ENCODE measurements around the gene DOC2A. TPM values are rescaled to one million over a fixed set of nuclear protein-coding genes. Genes with fewer than 3 reads are reported as not detected.

Gene DOC2A
- total and polyA plus RNA-seq, 2 experiments from 2014 or later, result 9.8 to 10.0 TPM

- H3K4me2 ChIP-seq, result no peak overlapping the region
- H3K36me3 ChIP-seq (ENCODE audit: insufficient read depth), result peaks cover 14% of the 10 kb centered on the region
- H3K4me1 ChIP-seq (ENCODE audit: insufficient read depth), result peaks cover 27% of the 10 kb centered on the region
- peaks cover 23% of the 10 kb centered on the region; the same call in 1 of the 2 replicates for H3F3A ChIP-seq (replicated peaks; ENCODE audit: low read depth)
- peaks cover 16% of the 10 kb centered on the region for H4K20me1 ChIP-seq (replicated peaks; ENCODE audit: insufficient read depth)
- H3K27ac ChIP-seq (ENCODE audit: low read depth), result no peak overlapping the region
- peaks cover 18% of the 10 kb centered on the region for H3K27me3 Mint-ChIP-seq (ENCODE audit: insufficient read depth, low read depth, poor library complexity)
- H3K36me3 Mint-ChIP-seq (ENCODE audit: low read depth), result peaks cover 41% of the 10 kb centered on the region
- H3K4me3 Mint-ChIP-seq, result no peak overlapping the region
- H3K4me1 Mint-ChIP-seq, result peaks cover 29% of the 10 kb centered on the region
- no peak for ATAC-seq
- H3K9me2 ChIP-seq (ENCODE audit: insufficient read depth), result peaks cover 4% of the 10 kb centered on the region; the same call in 1 of the 2 replicates
- H3K9me3 Mint-ChIP-seq, result peaks cover 21% of the 10 kb centered on the region
- TF ChIP-seq STAT1 (IDR thresholded peaks at IDR 0.05; ENCODE audit: unreplicated experiment) (no peak), JUNB (IDR thresholded peaks at IDR 0.05; ENCODE audit: unreplicated experiment) (no peak), CREB1 (CRISPR knock-in tag; IDR thresholded peaks at IDR 0.05; ENCODE audit: low read depth) (no peak), ZNF114 (CRISPR knock-in tag; IDR thresholded peaks at IDR 0.05) (no peak), EZH2 (IDR thresholded peaks at IDR 0.05; ENCODE audit: low read depth, unreplicated experiment) (no peak), NANOG (IDR thresholded peaks at IDR 0.05; ENCODE audit: borderline replicate concordance) (no peak), ETS1 (IDR thresholded peaks at IDR 0.05) (no peak)
- TF ChIP-seq, protein P1, sequence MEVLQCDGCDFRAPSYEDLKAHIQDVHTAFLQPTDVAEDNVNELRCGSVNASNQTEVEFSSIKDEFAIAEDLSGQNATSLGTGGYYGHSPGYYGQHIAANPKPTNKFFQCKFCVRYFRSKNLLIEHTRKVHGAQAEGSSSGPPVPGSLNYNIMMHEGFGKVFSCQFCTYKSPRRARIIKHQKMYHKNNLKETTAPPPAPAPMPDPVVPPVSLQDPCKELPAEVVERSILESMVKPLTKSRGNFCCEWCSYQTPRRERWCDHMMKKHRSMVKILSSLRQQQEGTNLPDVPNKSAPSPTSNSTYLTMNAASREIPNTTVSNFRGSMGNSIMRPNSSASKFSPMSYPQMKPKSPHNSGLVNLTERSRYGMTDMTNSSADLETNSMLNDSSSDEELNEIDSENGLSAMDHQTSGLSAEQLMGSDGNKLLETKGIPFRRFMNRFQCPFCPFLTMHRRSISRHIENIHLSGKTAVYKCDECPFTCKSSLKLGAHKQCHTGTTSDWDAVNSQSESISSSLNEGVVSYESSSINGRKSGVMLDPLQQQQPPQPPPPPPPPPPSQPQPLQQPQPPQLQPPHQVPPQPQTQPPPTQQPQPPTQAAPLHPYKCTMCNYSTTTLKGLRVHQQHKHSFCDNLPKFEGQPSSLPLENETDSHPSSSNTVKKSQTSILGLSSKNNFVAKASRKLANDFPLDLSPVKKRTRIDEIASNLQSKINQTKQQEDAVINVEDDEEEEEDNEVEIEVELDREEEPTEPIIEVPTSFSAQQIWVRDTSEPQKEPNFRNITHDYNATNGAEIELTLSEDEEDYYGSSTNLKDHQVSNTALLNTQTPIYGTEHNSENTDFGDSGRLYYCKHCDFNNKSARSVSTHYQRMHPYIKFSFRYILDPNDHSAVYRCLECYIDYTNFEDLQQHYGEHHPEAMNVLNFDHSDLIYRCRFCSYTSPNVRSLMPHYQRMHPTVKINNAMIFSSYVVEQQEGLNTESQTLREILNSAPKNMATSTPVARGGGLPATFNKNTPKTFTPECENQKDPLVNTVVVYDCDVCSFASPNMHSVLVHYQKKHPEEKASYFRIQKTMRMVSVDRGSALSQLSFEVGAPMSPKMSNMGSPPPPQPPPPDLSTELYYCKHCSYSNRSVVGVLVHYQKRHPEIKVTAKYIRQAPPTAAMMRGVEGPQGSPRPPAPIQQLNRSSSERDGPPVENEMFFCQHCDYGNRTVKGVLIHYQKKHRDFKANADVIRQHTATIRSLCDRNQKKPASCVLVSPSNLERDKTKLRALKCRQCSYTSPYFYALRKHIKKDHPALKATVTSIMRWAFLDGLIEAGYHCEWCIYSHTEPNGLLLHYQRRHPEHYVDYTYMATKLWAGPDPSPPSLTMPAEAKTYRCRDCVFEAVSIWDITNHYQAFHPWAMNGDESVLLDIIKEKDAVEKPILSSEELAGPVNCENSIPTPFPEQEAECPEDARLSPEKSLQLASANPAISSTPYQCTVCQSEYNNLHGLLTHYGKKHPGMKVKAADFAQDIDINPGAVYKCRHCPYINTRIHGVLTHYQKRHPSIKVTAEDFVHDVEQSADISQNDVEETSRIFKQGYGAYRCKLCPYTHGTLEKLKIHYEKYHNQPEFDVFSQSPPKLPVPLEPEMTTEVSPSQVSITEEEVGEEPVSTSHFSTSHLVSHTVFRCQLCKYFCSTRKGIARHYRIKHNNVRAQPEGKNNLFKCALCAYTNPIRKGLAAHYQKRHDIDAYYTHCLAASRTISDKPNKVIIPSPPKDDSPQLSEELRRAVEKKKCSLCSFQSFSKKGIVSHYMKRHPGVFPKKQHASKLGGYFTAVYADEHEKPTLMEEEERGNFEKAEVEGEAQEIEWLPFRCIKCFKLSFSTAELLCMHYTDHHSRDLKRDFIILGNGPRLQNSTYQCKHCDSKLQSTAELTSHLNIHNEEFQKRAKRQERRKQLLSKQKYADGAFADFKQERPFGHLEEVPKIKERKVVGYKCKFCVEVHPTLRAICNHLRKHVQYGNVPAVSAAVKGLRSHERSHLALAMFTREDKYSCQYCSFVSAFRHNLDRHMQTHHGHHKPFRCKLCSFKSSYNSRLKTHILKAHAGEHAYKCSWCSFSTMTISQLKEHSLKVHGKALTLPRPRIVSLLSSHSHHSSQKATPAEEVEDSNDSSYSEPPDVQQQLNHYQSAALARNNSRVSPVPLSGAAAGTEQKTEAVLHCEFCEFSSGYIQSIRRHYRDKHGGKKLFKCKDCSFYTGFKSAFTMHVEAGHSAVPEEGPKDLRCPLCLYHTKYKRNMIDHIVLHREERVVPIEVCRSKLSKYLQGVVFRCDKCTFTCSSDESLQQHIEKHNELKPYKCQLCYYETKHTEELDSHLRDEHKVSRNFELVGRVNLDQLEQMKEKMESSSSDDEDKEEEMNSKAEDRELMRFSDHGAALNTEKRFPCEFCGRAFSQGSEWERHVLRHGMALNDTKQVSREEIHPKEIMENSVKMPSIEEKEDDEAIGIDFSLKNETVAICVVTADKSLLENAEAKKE (CRISPR knock-in tag; IDR thresholded peaks at IDR 0.05), result no peak
- TF ChIP-seq, protein P2, sequence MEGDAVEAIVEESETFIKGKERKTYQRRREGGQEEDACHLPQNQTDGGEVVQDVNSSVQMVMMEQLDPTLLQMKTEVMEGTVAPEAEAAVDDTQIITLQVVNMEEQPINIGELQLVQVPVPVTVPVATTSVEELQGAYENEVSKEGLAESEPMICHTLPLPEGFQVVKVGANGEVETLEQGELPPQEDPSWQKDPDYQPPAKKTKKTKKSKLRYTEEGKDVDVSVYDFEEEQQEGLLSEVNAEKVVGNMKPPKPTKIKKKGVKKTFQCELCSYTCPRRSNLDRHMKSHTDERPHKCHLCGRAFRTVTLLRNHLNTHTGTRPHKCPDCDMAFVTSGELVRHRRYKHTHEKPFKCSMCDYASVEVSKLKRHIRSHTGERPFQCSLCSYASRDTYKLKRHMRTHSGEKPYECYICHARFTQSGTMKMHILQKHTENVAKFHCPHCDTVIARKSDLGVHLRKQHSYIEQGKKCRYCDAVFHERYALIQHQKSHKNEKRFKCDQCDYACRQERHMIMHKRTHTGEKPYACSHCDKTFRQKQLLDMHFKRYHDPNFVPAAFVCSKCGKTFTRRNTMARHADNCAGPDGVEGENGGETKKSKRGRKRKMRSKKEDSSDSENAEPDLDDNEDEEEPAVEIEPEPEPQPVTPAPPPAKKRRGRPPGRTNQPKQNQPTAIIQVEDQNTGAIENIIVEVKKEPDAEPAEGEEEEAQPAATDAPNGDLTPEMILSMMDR (conservative IDR thresholded peaks at IDR 0.05; ENCODE audit: low read depth in 2 of 2), result no peak
- no peak overlapping the region for H3K4me3 ChIP-seq
- DNase-seq (ENCODE audit: low spot score), result no peak
- no peak overlapping the region for H2AFZ ChIP-seq
- peaks cover 35% of the 10 kb centered on the region for H3K79me2 ChIP-seq (replicated peaks; ENCODE audit: insufficient read depth)
- H3K27ac Mint-ChIP-seq, result no peak overlapping the region
- peaks cover 16% of the 10 kb centered on the region for H3K27me3 ChIP-seq (ENCODE audit: insufficient read depth)
Observed at GRCh38 chr16:29972500-29972899, 38.3 kb downstream of the DOC2A start.

All from GM23338 (cell line).